Measurements from ENCODE around the gene LCLAT1.
"Not testable (repeated sequence)": the region's sequence is repeated elsewhere in the genome, so short reads cannot be mapped to it uniquely, and the experiment has no call there.

LCLAT1 gene

GRCh38 chr2:30492185-30492584 lies 45.1 kb downstream of the LCLAT1 start:
- DNase-seq, result no peak

- no peak for DNase-seq
Measured at GRCh38 chr2:30492619-30493018, 45.6 kb downstream of the LCLAT1 start.

- no peak for DNase-seq
Measured at GRCh38 chr2:30493440-30493839, 46.4 kb downstream of the LCLAT1 start.

- peak in 1 of 2 donors; percentile 51 for DNase-seq
Measured at GRCh38 chr2:30495896-30496295, 48.9 kb downstream of the LCLAT1 start.

- DNase-seq, result no peak
Measured at GRCh38 chr2:30499681-30500080, 52.6 kb downstream of the LCLAT1 start.

GRCh38 chr2:30500699-30501098 lies 53.7 kb downstream of the LCLAT1 start:
- DNase-seq, result no peak

GRCh38 chr2:30502310-30502709 lies 55.3 kb downstream of the LCLAT1 start:
- DNase-seq, result no peak

- no peak for DNase-seq
Measured at GRCh38 chr2:30503007-30503694, 56.1 kb downstream of the LCLAT1 start.

- no peak for DNase-seq
Measured at GRCh38 chr2:30503695-30504052, 56.6 kb downstream of the LCLAT1 start.

GRCh38 chr2:30504731-30505130 lies 57.7 kb downstream of the LCLAT1 start:
- DNase-seq, result no peak

GRCh38 chr2:30505500-30506180 lies 58.6 kb downstream of the LCLAT1 start:
- DNase-seq, result no peak

GRCh38 chr2:30507460-30507859 lies 60.4 kb downstream of the LCLAT1 start:
- not testable (repeated sequence) for DNase-seq

- no peak for DNase-seq
Measured at GRCh38 chr2:30509716-30510115, 62.7 kb downstream of the LCLAT1 start.

GRCh38 chr2:30510409-30510808 lies 63.4 kb downstream of the LCLAT1 start:
- DNase-seq, result no peak

- DNase-seq, result no peak
Measured at GRCh38 chr2:30511122-30512083, 64.4 kb downstream of the LCLAT1 start.

GRCh38 chr2:30512243-30512886 lies 65.3 kb downstream of the LCLAT1 start:
- no peak for DNase-seq

GRCh38 chr2:30513649-30514048 lies 66.6 kb downstream of the LCLAT1 start:
- DNase-seq, result not testable (repeated sequence)

GRCh38 chr2:30514134-30514847 lies 67.2 kb downstream of the LCLAT1 start:
- no peak for DNase-seq

GRCh38 chr2:30514848-30515435 lies 67.9 kb downstream of the LCLAT1 start:
- DNase-seq, result no peak

- DNase-seq, result no peak
Measured at GRCh38 chr2:30516166-30516565, 69.1 kb downstream of the LCLAT1 start.

- no peak for DNase-seq
Measured at GRCh38 chr2:30519796-30520195, 72.8 kb downstream of the LCLAT1 start.

- no peak for DNase-seq
Measured at GRCh38 chr2:30522421-30522820, 75.4 kb downstream of the LCLAT1 start.

All from bone marrow (tissue), 2 donors.